Neural crest cell (in vitro differentiated cells): Measurements from ENCODE around the gene C4orf50. TPM values are rescaled to one million over a fixed set of nuclear protein-coding genes. Genes with fewer than 3 reads are reported as not detected.

Experiments used
- DNase-seq: peaks from one replicate; pipeline ENCODE4 v3.0.0; 2021; ENCODE audit warnings: low read depth, mixed read lengths, low spot score
- H3K27ac Mint-ChIP-seq: one replicate; pipeline ENCODE4 v1.8.0; 2021; ENCODE audit warnings: mild to moderate bottlenecking, mixed read lengths; ENCODE audit not compliant: unreplicated experiment
- H3K27me3 Mint-ChIP-seq: 2 replicates; pipeline ENCODE4 v1.8.0; 2021; ENCODE audit warnings: low read depth, mild to moderate bottlenecking, mixed read lengths
- H3K36me3 Mint-ChIP-seq: 2 replicates; pipeline ENCODE4 v1.8.0; 2021; ENCODE audit warnings: low read depth, mild to moderate bottlenecking, mixed read lengths
- H3K4me1 Mint-ChIP-seq: 2 replicates; pipeline ENCODE4 v1.8.0; 2021; ENCODE audit warnings: mixed read lengths
- H3K4me3 Mint-ChIP-seq: one replicate; pipeline ENCODE4 v1.8.0; 2021; ENCODE audit warnings: mild to moderate bottlenecking, mixed read lengths
- H3K9me3 Mint-ChIP-seq: 2 replicates; pipeline ENCODE4 v1.8.0; 2021; ENCODE audit warnings: mixed read lengths
- CTCF ChIP-seq: fragments of 200-600 bp; sonication (generic); conservative IDR thresholded peaks from 2 replicates; pipeline ENCODE4 v1.5.0; 2021; ENCODE audit warnings: antibody characterized with exemption, mild to moderate bottlenecking
- long read RNA-seq: library from polyadenylated mRNA; unstranded; transcript quantifications from one replicate; pipeline ENCODE4 v2.0.0, GENCODE V29; 2020
- total RNA-seq: library from RNA; stranded (reverse); gene quantifications from 2 replicates; pipeline ENCODE4 v1.2.1, GENCODE V29; 2021

C4orf50 gene
- 0.02 TPM in 2 replicates for total RNA-seq
- long read RNA-seq, partial matches to known transcripts = 1 of 2 reads
- long read RNA-seq, other reads (novel, unspliced or antisense) = 1 of 2 reads

- TF ChIP-seq CTCF = no peak
- Mint-ChIP-seq H3K4me1 (no peaks in the 10 kb centered on the region), H3K4me3 (no peak within 1 kb of the TSS), H3K9me3 (no peaks in the 10 kb centered on the region), H3K27ac (no peak within 1 kb of the TSS), H3K27me3 (peaks cover 10% of the 10 kb centered on the region), H3K36me3 (no peaks in the 10 kb centered on the region)
- DNase-seq = no peak
Measured at GRCh38 chr4:6018331-6018730, at the start of gene C4orf50. Gene C4orf50, minus strand, starts transcription at chr4:6018431.

- peaks cover 10% of the 10 kb centered on the region for H3K4me1 Mint-ChIP-seq
- H3K9me3 Mint-ChIP-seq = no peaks in the 10 kb centered on the region
- peaks cover 5% of the 10 kb centered on the region for H3K27me3 Mint-ChIP-seq
- TF ChIP-seq CTCF = no peak
- H3K27ac Mint-ChIP-seq = no peak overlapping the region
- H3K36me3 Mint-ChIP-seq = no peaks in the 10 kb centered on the region
- DNase-seq = no peak
- no peak overlapping the region for H3K4me3 Mint-ChIP-seq
Measured at GRCh38 chr4:6065934-6066590, 47.8 kb upstream of the C4orf50 start.

GRCh38 chr4:6065166-6065565, 46.9 kb upstream of the C4orf50 start:
- H3K36me3 Mint-ChIP-seq = no peaks in the 10 kb centered on the region
- no peak for DNase-seq
- peaks cover 10% of the 10 kb centered on the region for H3K4me1 Mint-ChIP-seq
- TF ChIP-seq CTCF = no peak
- H3K27ac Mint-ChIP-seq = no peak overlapping the region
- H3K27me3 Mint-ChIP-seq = peaks cover 5% of the 10 kb centered on the region
- H3K9me3 Mint-ChIP-seq = peaks cover 3% of the 10 kb centered on the region
- no peak overlapping the region for H3K4me3 Mint-ChIP-seq

- H3K27me3 Mint-ChIP-seq = peaks cover 5% of the 10 kb centered on the region
- DNase-seq = no peak
- H3K4me3 Mint-ChIP-seq = no peak overlapping the region
- peaks cover 4% of the 10 kb centered on the region for H3K9me3 Mint-ChIP-seq
- no peaks in the 10 kb centered on the region for H3K36me3 Mint-ChIP-seq
- no peak for TF ChIP-seq CTCF
- peaks cover 10% of the 10 kb centered on the region for H3K4me1 Mint-ChIP-seq
- H3K27ac Mint-ChIP-seq = peak overlapping the region; percentile 73
Measured at GRCh38 chr4:6064383-6064782, 46.2 kb upstream of the C4orf50 start.

GRCh38 chr4:6063684-6064083, 45.5 kb upstream of the C4orf50 start:
- H3K9me3 Mint-ChIP-seq = peaks cover 4% of the 10 kb centered on the region
- H3K27me3 Mint-ChIP-seq = peaks cover 5% of the 10 kb centered on the region

More at GRCh38 chr4:6063684-6064083, 45.5 kb upstream of the C4orf50 start:
- Mint-ChIP-seq H3K4me1 (peaks cover 10% of the 10 kb centered on the region), H3K4me3 (no peak overlapping the region), H3K36me3 (no peaks in the 10 kb centered on the region), H3K27ac (no peak overlapping the region)
- no peak for DNase-seq
- no peak for TF ChIP-seq CTCF
